Measurements from ENCODE around the gene DGKZ.

Gene DGKZ

GRCh38 chr11:46345881-46346484 is 1.3 kb upstream of the DGKZ start:
- DNase-seq, result no peak

GRCh38 chr11:46347637-46348311 is 511 bp downstream of the DGKZ start:
- no peak for DNase-seq

DNA sequence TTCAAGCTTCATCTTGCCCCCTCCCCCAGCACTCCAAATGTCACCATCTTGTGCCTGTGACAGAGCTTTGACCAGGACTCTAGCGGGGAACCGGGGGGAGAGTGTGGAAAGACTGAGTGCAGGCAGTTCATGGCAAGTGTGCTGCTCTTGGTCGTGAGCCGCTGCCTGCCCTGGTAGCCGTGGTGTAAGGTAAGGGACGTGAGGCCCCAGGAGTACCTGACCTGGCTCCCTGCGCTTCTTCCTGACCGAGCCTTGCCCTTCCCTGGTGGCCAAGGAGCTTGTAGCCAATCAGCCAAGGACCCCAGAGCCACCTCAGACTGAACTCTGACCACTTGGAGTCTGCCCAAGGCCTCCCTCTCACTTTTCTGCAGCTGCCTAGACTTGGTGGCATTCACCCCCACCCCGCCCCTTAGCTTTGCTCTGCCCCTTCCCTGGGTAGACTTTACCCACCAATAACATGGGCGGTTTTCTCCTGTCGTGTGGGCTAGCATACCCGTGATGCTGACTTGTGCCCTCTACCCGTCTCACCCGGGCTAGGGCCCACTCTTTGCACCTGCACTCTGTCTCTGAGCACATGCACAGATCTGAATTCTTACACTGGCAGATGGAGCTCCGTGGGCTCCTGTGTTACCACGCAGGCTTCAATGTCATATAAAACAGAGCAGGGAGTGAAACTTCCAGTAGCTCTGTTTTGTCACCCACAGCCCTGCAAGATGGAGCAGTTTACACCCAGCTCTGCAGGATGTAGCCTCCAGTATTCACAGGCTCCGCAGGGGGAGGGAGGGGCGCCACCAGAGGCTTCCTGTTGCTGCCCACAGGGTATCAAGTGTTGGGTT is 1.5 kb downstream of the DGKZ start:
- no peak for DNase-seq

GRCh38 chr11:46350695-46351094 is 3.4 kb downstream of the DGKZ start:
- no peak for DNase-seq

GRCh38 chr11:46351148-46351547 is 3.9 kb downstream of the DGKZ start:
- no peak for DNase-seq

- DNase-seq, result no peak
Measured at GRCh38 chr11:46351606-46352005, 4.3 kb downstream of the DGKZ start.

GRCh38 chr11:46352063-46352841 is 5.0 kb downstream of the DGKZ start:
- DNase-seq, result no peak

DNA sequence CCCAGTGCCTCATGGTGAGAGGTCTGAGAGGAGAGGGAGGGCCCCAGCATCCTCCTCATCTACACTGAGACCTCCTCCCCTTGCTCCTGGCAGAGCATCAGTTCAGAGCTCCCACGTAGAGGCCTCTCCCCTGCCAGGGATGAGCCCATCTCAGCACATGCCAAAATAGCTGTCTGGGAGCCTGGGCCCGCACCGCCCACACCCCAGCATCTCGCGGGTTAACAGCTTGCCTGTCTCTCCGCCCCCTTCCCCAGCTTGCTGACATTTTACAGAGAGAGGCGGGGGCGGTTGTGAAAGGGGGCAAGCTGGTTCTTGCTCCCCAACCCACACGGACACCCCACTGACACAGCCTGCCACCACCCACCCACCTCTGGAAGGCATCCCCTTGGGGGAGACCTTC is 6.4 kb downstream of the DGKZ start:
- no peak for DNase-seq

GRCh38 chr11:46356924-46357482 is 9.7 kb downstream of the DGKZ start:
- DNase-seq, result no peak

GRCh38 chr11:46357483-46357936 is 10.2 kb downstream of the DGKZ start:
- no peak for DNase-seq

GRCh38 chr11:46359953-46360352 is 12.7 kb downstream of the DGKZ start:
- no peak for DNase-seq

DNA sequence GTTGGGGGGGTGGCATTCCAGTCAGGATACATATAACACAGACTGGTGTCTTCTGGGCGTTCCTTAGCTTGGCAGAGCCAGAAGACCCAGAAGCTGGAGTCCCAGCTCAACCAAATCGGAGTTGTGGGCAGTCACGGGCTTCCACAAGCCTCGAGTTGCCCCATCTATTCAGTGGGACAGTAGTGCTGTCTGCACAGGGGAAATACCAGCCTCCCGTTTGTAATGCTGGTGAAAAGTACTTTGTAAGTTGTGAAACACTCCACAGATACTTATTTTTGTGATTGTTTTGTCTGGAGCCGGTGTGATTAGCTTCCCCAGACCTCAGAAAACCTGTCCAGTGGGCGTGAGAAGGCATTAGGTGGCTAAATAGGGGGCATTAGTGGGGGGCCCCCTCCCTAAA is 13.6 kb downstream of the DGKZ start:
- no peak for DNase-seq

- DNase-seq, result no peak
Measured at GRCh38 chr11:46361283-46362155, 14.3 kb downstream of the DGKZ start.

DNA sequence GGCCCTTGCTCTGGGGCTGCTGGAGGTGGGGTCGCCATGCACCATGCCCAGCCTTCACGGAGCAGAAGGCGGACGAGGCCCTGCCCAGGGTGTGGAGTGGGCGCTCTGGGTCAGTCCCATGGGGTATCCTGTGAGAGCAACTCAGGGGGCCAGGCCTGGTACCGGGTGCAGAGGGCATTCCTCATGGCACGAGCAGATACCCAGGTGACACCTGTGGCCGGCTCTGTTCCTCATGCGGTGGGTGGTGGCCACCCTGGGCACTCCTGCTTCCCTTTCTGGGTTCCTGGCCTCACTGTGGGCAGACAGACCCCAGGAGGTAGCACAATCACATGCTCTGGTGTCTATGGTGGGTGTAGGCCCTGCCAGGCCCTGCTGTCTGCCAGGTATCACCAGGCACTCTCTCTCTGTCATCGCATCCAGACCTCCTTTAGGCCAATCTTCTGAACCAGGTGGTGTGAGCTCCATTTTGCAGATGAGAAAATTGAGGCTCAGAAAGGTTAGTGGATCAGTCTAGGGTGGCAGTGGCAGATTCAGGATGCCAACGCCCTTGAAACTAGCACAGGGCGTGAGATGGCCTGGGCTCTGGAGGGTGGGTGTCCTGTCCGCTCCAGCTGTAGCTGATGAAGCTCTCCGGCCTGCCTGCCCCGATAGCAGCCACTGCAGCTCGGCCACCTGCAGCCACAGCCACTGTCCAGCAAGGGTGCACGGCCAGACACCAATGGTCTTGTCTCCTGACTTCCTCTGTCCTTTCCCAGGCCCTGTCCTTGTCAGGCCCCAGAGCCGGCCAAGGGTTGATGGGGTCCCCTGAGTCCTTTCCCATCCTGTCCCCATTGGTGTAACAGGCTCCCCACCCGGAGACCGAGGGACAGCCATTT is 15.1 kb downstream of the DGKZ start:
- DNase-seq, result no peak

GRCh38 chr11:46363031-46363407 is 15.8 kb downstream of the DGKZ start:
- DNase-seq, result no peak

DNA sequence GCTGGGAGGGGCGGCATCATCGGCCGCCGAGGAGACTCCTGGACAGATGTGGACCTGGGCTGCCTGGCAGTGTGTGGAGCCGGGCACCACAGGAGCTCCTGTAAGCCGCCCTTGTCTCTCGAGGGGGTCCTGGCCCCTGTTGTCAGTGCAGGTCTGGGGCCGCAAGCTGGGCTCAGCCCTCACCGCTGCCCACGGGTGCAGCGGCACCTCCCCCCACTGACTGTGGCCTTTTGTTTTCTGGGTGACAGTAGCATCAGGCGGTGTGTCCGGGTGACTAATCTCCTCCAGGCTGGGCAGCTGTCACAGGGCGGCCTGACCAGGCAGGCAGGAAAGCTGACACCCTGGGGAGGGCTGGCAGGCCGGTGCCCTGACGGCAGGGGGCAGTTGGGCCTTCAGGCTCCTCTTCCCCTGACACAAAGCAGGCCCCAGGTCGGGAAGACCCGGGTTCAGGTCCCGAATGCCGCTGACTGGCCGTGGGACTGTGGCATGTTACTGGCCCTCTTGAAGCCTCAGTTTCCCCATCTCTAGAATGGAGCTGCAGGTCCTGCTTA is 16.3 kb downstream of the DGKZ start:
- DNase-seq, result no peak

DNA sequence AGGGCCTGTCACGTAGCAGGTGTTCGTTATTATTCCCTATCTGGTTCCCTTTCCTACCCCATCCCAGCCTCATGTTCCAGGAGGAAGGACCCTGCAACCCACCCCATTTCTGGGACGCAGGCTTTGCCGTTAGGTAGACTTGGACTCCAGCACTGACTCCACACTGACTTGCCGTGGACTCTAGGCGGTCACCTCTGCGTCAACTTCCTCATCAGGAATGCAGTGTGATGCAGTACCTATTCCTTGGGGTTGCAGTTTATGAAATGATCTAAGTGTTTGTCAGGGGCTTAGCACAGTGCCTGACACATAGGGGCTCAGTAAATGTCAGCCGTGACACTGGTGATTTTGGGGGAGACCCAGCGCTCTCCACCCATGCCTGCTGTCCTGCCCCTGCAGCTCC is 16.8 kb downstream of the DGKZ start:
- DNase-seq, result no peak

GRCh38 chr11:46364791-46365190 is 17.5 kb downstream of the DGKZ start:
- DNase-seq, result no peak

GRCh38 chr11:46366260-46366659 is 19.0 kb downstream of the DGKZ start:
- no peak for DNase-seq

GRCh38 chr11:46366661-46367161 is 19.4 kb downstream of the DGKZ start:
- DNase-seq, result no peak

All from cortex of kidney (tissue), 1 donor.